Spleen (tissue), 11 donors: Measurements from ENCODE around the gene TBC1D8. TPM values are rescaled to one million over a fixed set of nuclear protein-coding genes. Genes with fewer than 3 reads are reported as not detected.

ENCODE experiments used
- DNase-seq: peaks from one replicate; pipeline ENCODE4 v3.0.0-alpha.2; 2020
- H3K27ac ChIP-seq, 8 donors: fragments of 200-600 bp; sonication (generic) in 7 of 8; 1 replicate in 4 of 8; 2 replicates in 4 of 8; pipeline versions ENCODE4 v1.5.0 to v1.8.0; 2016 to 2021; ENCODE audit warnings: inconsistent platforms in 4 of 8, mild to moderate bottlenecking in 4 of 8, moderate library complexity in 1 of 8
- H3K27me3 ChIP-seq, 7 donors: fragments of 200-600 bp; sonication (generic) in 6 of 7; replicated peaks in 1 of 7; 1 replicate in 4 of 7; 2 replicates in 3 of 7; pipeline versions ENCODE4 v1.5.0 to v1.8.0; 2016 to 2021; ENCODE audit warnings: inconsistent platforms in 3 of 7, mild to moderate bottlenecking in 1 of 7
- H3K36me3 ChIP-seq, 6 donors: fragments of 200-600 bp; sonication (generic) in 5 of 6; 1 replicate in 4 of 6; 2 replicates in 2 of 6; pipeline versions ENCODE4 v1.5.0 to v1.8.0; 2016 to 2021; ENCODE audit warnings: inconsistent platforms in 2 of 6
- H3K4me1 ChIP-seq, 6 donors: fragments of 200-600 bp; sonication (generic) in 5 of 6; 1 replicate in 3 of 6; 2 replicates in 3 of 6; pipeline versions ENCODE4 v1.5.0 to v1.8.0; 2016 to 2021; ENCODE audit warnings: inconsistent platforms in 3 of 6
- H3K4me3 ChIP-seq, 8 donors: fragments of 200-600 bp; sonication (generic) in 7 of 8; 1 replicate in 4 of 8; 2 replicates in 4 of 8; pipeline versions ENCODE4 v1.5.0 to v1.8.0; 2016 to 2021; ENCODE audit warnings: inconsistent platforms in 4 of 8, mild to moderate bottlenecking in 4 of 8, moderate library complexity in 2 of 8
- H3K9me3 ChIP-seq, 8 donors: fragments of 200-600 bp; sonication (generic) in 7 of 8; 1 replicate in 4 of 8; 2 replicates in 4 of 8; pipeline versions ENCODE4 v1.5.0 to v1.8.0; 2016 to 2021; ENCODE audit warnings: inconsistent platforms in 4 of 8
- CTCF ChIP-seq, 11 experiments: fragments of 200-600 bp in 7 of 11; fragments of 450-650 bp in 4 of 11; sonication (generic) in 4 of 11; IDR thresholded peaks in 8 of 11; conservative IDR thresholded peaks in 3 of 11; 1 replicate in 7 of 11; 2 replicates in 4 of 11; pipeline versions ENCODE4 v1.4.0 to v1.8.0; 2016 to 2021; ENCODE audit warnings: antibody characterized with exemption in 11 of 11, inconsistent platforms in 4 of 11, mild to moderate bottlenecking in 1 of 11
- POLR2A ChIP-seq, 3 donors: fragments of 450-650 bp; IDR thresholded peaks; one replicate each; pipeline ENCODE4 v1.5.1; 2017; ENCODE audit warnings: antibody characterized with exemption in 3 of 3, mild to moderate bottlenecking in 1 of 3
- POLR2AphosphoS5 ChIP-seq, 3 donors: sonication (generic); formaldehyde crosslinking; IDR thresholded peaks; one replicate each; pipeline ENCODE4 v1.5.1; 2017; ENCODE audit warnings: antibody characterized with exemption in 3 of 3
- WGBS, 5 donors: extraction: QIAGEN DNeasy Blood & Tissue Kit in 3 of 5; methylation state at CpG; one replicate each; pipeline versions ENCODE4 v1.1.5 to v1.1.7; 2013 to 2018; 5-methylcytosine and 5-hydroxymethylcytosine counted together
- intact Hi-C: fragments of 100-400 bp; cut with DNase I; formaldehyde crosslinking; loops from one replicate; pipeline ENCODE4 v1.15.0; 2023; ENCODE audit warnings: low total_unique reads
- polyA plus RNA-seq, 3 donors: library from polyadenylated mRNA; stranded (reverse); fragments of 200-250 nt; gene quantifications; one replicate each; pipeline ENCODE4 v1.2.1, GENCODE V29; 2013
- total RNA-seq, 7 donors: library from RNA; depleted of rRNA in 3 of 7; stranded (reverse); fragments of >200 nt in 3 of 7; fragmentation: NEBNext Ultra II Directional in 4 of 7; extraction: Animal tissue kit (Norgen Biotek cat#: 25700) in 4 of 7; gene quantifications; one replicate each; pipeline versions ENCODE4 v1.1.0 to v1.2.1, GENCODE V29; 2016 to 2021
- donor health status: healthy with polysubstance abuse.
- donor health status: DM: no; HTN: no; CAD: no; lungs with moderate emphysema.
- donor health status: DM: no; HTN: no; CAD: no.
- donor health status: Bipolar disorder and iron deficiency.
- donor health status: healthy.
- donor health status: DM: no; HTN: no; CAD: no.
- donor health status: DM: yes; HTN: yes; CAD: no.

TBC1D8 gene
- total and polyA plus RNA-seq, 10 donors: 7.2 to 104 (median 40.5) TPM

DNA sequence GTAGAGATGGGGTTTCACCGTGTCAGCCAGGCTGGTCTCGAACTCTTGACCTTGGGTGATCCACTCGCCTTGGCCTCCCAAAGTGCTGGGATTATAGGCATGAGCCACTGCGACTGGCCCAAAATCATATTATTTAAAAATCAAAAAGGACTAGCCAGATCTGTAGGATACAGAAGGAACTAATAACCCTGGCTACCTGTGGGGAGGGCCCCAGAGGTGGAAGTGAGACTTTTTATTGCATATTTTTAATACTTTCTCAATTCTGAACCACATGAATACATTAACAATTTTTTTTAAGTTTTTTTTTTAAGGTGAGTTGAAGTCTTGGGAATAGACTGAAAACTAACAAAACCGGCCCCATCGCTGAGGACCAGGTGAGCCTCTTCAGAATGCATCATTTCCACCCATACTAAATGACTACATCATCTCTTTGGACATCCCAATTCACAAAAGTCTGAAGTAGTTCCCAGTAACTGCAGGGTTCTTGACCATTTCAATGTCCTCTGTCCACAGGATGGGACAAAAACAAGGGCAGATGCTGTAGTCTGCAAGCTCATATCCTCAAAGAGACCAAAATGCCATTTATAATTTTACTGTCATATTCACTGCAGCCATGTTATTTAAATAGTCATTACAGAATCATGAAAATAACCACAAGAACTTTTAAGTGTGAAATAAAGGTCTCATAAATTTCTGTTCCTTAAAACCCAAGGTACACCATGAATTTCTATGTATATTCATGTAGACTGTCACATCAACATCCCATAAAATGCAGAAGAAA, 127.7 kb downstream of the TBC1D8 start:
- TF ChIP-seq POLR2A (IDR thresholded peaks at IDR 0.05): no peak
- no peak for TF ChIP-seq CTCF (IDR thresholded peaks at IDR 0.05 in 8 of 11, conservative IDR thresholded peaks at IDR 0.05 in 3 of 11)
- no peak for TF ChIP-seq POLR2AphosphoS5 (IDR thresholded peaks at IDR 0.05)
- WGBS, 5 donors: 90 to 95% (median 93%) methylated on average over 6 of the region's 6 CpGs
- Histone ChIP-seq H3K27me3 (no peaks in the 10 kb centered on the region), H3K4me3 (no peak overlapping the region), H3K4me1 (no peaks in the 10 kb centered on the region), H3K36me3 (peaks cover 0 to 100% (median 19%) of the 10 kb centered on the region in 6 donors), H3K9me3 (no peaks in the 10 kb centered on the region), H3K27ac (no peak overlapping the region)
- DNase-seq: no peak
- intact Hi-C loops: no loop called here

- WGBS, 5 donors: 92 to 98% (median 94%) methylated on average over 11 to 16 of the region's 16 CpGs
- Histone ChIP-seq H3K27ac (no peak overlapping the region), H3K4me3 (no peak overlapping the region), H3K9me3 (no peaks in the 10 kb centered on the region), H3K36me3 (peaks cover 0 to 97% (median 21%) of the 10 kb centered on the region in 6 donors), H3K4me1 (no peaks in the 10 kb centered on the region), H3K27me3 (no peaks in the 10 kb centered on the region)
- DNase-seq: no peak
- TF ChIP-seq POLR2AphosphoS5 (IDR thresholded peaks at IDR 0.05) (peak in 2 of 3 donors; percentile 37 to 53), POLR2A (IDR thresholded peaks at IDR 0.05) (no peak)
- intact Hi-C loops: no loop called here
Observed at GRCh38 chr2:101022221-101022620, 129.0 kb downstream of the TBC1D8 start.

DNA sequence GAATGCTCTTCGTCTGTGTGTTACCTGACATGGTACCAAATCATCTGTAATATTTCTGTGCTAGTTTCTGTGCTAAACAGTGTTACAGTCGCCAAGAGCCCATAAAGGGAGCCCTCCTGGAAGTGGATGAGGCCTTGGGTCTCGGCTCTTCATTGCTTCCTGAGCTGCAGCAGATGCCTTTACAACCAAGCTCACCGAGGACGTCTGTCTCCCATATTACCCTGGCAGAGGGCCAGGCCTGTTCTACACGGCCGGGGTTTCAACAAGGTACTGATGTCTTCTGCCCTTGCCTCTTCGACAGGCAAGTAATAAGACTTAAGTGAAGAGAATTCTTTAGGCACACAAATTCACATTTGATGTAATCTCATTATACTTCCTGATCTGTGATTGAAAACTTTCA, 132.2 kb downstream of the TBC1D8 start:
- TF ChIP-seq POLR2AphosphoS5 (IDR thresholded peaks at IDR 0.05) (no peak), POLR2A (IDR thresholded peaks at IDR 0.05) (no peak), CTCF (IDR thresholded peaks at IDR 0.05 in 8 of 11, conservative IDR thresholded peaks at IDR 0.05 in 3 of 11) (no peak)

DNA sequence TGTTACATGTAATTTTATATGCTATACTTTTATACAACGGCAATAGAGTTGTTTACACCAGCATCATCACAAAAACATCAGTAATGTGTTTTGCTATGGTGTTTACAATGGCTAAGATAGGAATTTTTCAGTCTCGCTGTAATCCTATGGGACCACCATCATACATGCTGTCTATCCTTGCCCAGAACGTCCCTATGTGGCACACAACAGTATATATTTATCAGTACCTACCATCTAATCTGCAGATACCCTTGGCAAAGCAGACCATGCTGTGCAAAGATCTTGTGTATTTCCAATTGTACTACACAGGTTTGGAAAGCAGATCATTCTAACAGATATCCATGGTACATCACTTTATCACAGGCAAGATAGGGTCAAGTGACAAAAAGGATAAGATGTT, 133.8 kb downstream of the TBC1D8 start:
- no peaks in the 10 kb centered on the region for H3K9me3 ChIP-seq
- WGBS, 5 donors: 93 to 95% (median 94%) methylated on average over 3 of the region's 3 CpGs

More for the DNA sequence above, 132.2 kb downstream of the TBC1D8 start:
- no peaks in the 10 kb centered on the region for H3K27me3 ChIP-seq
- H3K4me3 ChIP-seq: no peak overlapping the region
- H3K27ac ChIP-seq: no peak overlapping the region
- no peak for DNase-seq
- H3K36me3 ChIP-seq: peaks cover 0 to 85% (median 24%) of the 10 kb centered on the region in 6 donors
- H3K9me3 ChIP-seq: no peaks in the 10 kb centered on the region
- WGBS, 5 donors: 61 to 81% (median 72%) methylated on average over 8 of the region's 8 CpGs
- intact Hi-C loops: loop anchor here (10.0 kb wide), 1 partner anchor 186 kb away; no protein-coding TSS in a partner anchor
- H3K4me1 ChIP-seq: no peaks in the 10 kb centered on the region

More for the DNA sequence above, 133.8 kb downstream of the TBC1D8 start:
- no peak overlapping the region for H3K27ac ChIP-seq
- H3K27me3 ChIP-seq: no peaks in the 10 kb centered on the region
- peaks cover 0 to 8% (median 2%) of the 10 kb centered on the region in 6 donors for H3K4me1 ChIP-seq
- intact Hi-C loops: loop anchor here (10.0 kb wide), 1 partner anchor 187 kb away; no protein-coding TSS in a partner anchor
- no peak overlapping the region for H3K4me3 ChIP-seq
- peaks cover 0 to 80% (median 28%) of the 10 kb centered on the region in 6 donors for H3K36me3 ChIP-seq
- no peak for DNase-seq
- no peak for TF ChIP-seq POLR2A (IDR thresholded peaks at IDR 0.05)
- no peak for TF ChIP-seq POLR2AphosphoS5 (IDR thresholded peaks at IDR 0.05)
- no peak for TF ChIP-seq CTCF (IDR thresholded peaks at IDR 0.05 in 8 of 11, conservative IDR thresholded peaks at IDR 0.05 in 3 of 11)
